Measurements from ENCODE around the gene MYH13. TPM values are rescaled to one million over a fixed set of nuclear protein-coding genes. Genes with fewer than 3 reads are reported as not detected.

The MYH13 gene
- total RNA-seq, 1 experiment from 2014 or later, result not detected

- TF ChIP-seq, protein P1, sequence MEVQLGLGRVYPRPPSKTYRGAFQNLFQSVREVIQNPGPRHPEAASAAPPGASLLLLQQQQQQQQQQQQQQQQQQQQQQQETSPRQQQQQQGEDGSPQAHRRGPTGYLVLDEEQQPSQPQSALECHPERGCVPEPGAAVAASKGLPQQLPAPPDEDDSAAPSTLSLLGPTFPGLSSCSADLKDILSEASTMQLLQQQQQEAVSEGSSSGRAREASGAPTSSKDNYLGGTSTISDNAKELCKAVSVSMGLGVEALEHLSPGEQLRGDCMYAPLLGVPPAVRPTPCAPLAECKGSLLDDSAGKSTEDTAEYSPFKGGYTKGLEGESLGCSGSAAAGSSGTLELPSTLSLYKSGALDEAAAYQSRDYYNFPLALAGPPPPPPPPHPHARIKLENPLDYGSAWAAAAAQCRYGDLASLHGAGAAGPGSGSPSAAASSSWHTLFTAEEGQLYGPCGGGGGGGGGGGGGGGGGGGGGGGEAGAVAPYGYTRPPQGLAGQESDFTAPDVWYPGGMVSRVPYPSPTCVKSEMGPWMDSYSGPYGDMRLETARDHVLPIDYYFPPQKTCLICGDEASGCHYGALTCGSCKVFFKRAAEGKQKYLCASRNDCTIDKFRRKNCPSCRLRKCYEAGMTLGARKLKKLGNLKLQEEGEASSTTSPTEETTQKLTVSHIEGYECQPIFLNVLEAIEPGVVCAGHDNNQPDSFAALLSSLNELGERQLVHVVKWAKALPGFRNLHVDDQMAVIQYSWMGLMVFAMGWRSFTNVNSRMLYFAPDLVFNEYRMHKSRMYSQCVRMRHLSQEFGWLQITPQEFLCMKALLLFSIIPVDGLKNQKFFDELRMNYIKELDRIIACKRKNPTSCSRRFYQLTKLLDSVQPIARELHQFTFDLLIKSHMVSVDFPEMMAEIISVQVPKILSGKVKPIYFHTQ (CRISPR knock-in tag; IDR thresholded peaks at IDR 0.05), result no peak
- TF ChIP-seq HMGA2 (CRISPR knock-in tag; IDR thresholded peaks at IDR 0.05) (no peak), ATF1 (CRISPR knock-in tag; IDR thresholded peaks at IDR 0.05) (no peak), CBFB (CRISPR knock-in tag; IDR thresholded peaks at IDR 0.05; ENCODE audit: low read depth) (no peak), SMAD4 (CRISPR knock-in tag; IDR thresholded peaks at IDR 0.05) (no peak)
- TF ChIP-seq, protein P2, sequence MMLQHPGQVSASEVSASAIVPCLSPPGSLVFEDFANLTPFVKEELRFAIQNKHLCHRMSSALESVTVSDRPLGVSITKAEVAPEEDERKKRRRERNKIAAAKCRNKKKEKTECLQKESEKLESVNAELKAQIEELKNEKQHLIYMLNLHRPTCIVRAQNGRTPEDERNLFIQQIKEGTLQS (CRISPR knock-in tag; conservative IDR thresholded peaks at IDR 0.05), result no peak
Measured at GRCh38 chr17:10262451-10262850, 110.4 kb downstream of the MYH13 start (continued).

GRCh38 chr17:10261098-10261497 lies 111.7 kb downstream of the MYH13 start:
- no peak overlapping the region for H3K4me3 Mint-ChIP-seq
- ChIA-PET POLR2A (no interaction called here), CTCF (no interaction called here)
- no peak for DNase-seq (ENCODE audit: low spot score)
- no peak for ATAC-seq
- H3K4me1 Mint-ChIP-seq, result peaks cover 6% of the 10 kb centered on the region; the same call in 1 of the 2 replicates
- no peaks in the 10 kb centered on the region for H3K36me3 Mint-ChIP-seq
- TF ChIP-seq ESRRA (CRISPR knock-in tag; IDR thresholded peaks at IDR 0.05; ENCODE audit: borderline replicate concordance), result no peak
- TF ChIP-seq FOXK1 (CRISPR knock-in tag; IDR thresholded peaks at IDR 0.05), result no peak
- TF ChIP-seq, protein P3, sequence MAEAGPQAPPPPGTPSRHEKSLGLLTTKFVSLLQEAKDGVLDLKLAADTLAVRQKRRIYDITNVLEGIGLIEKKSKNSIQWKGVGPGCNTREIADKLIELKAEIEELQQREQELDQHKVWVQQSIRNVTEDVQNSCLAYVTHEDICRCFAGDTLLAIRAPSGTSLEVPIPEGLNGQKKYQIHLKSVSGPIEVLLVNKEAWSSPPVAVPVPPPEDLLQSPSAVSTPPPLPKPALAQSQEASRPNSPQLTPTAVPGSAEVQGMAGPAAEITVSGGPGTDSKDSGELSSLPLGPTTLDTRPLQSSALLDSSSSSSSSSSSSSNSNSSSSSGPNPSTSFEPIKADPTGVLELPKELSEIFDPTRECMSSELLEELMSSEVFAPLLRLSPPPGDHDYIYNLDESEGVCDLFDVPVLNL (CRISPR knock-in tag; IDR thresholded peaks at IDR 0.05; ENCODE audit: borderline replicate concordance, low read depth), result no peak
- no peak for TF ChIP-seq TP53 (CRISPR knock-in tag; IDR thresholded peaks at IDR 0.05)
- TF ChIP-seq, protein P4, sequence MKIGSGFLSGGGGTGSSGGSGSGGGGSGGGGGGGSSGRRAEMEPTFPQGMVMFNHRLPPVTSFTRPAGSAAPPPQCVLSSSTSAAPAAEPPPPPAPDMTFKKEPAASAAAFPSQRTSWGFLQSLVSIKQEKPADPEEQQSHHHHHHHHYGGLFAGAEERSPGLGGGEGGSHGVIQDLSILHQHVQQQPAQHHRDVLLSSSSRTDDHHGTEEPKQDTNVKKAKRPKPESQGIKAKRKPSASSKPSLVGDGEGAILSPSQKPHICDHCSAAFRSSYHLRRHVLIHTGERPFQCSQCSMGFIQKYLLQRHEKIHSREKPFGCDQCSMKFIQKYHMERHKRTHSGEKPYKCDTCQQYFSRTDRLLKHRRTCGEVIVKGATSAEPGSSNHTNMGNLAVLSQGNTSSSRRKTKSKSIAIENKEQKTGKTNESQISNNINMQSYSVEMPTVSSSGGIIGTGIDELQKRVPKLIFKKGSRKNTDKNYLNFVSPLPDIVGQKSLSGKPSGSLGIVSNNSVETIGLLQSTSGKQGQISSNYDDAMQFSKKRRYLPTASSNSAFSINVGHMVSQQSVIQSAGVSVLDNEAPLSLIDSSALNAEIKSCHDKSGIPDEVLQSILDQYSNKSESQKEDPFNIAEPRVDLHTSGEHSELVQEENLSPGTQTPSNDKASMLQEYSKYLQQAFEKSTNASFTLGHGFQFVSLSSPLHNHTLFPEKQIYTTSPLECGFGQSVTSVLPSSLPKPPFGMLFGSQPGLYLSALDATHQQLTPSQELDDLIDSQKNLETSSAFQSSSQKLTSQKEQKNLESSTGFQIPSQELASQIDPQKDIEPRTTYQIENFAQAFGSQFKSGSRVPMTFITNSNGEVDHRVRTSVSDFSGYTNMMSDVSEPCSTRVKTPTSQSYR (CRISPR knock-in tag; IDR thresholded peaks at IDR 0.05), result no peak
- TF ChIP-seq, protein P5, sequence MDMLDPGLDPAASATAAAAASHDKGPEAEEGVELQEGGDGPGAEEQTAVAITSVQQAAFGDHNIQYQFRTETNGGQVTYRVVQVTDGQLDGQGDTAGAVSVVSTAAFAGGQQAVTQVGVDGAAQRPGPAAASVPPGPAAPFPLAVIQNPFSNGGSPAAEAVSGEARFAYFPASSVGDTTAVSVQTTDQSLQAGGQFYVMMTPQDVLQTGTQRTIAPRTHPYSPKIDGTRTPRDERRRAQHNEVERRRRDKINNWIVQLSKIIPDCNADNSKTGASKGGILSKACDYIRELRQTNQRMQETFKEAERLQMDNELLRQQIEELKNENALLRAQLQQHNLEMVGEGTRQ (CRISPR knock-in tag; IDR thresholded peaks at IDR 0.05), result no peak
- no peak for TF ChIP-seq OVOL2 (CRISPR knock-in tag; IDR thresholded peaks at IDR 0.05; ENCODE audit: borderline replicate concordance)
- no peak overlapping the region for H3K27ac Mint-ChIP-seq
- H3K9me3 Mint-ChIP-seq, result peaks cover 8% of the 10 kb centered on the region
- no peaks in the 10 kb centered on the region; the same call in 1 of the 2 replicates for H3K27me3 Mint-ChIP-seq (ENCODE audit: low read depth)

DNA sequence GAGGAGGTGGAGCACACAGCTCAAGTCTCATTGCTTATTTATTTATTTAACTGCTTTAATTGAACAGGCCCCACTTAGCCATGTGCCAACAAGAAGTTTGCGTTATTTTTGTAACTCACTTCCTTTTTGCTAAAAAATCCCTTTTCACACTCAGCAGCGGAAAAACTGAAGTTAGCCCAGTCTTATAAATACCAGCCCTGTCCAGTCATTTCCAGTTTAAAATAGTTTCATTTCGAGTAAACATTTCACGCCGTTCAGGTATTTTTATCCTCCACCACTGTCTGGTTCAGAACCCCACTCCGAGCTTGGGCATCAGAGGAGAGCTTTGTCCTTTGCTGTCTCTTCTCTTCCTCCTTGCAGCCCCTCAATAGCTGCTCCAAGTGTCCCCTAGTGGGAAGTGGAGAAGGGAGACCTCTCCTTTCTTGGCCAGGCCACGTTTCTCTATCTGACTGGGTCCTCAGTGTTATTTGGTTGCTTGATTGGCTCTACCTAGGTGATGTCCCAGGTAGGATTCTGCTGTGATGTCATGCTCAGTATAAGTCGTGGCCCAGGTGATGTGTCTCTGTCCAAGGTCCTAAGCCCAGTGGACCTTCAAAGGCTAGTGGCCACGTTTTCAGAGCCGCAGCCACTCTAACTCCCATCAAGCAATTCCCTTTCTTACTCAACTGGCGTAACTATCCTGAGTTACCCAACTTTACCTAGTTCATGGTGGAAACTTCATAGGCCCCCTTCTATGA lies 121.4 kb downstream of the MYH13 start:
- no peaks in the 10 kb centered on the region for H3K27me3 Mint-ChIP-seq (ENCODE audit: low read depth)
- DNase-seq (ENCODE audit: low spot score) (no peak), ATAC-seq (no peak)
- H3K4me3 Mint-ChIP-seq, result no peak overlapping the region
- no peaks in the 10 kb centered on the region for H3K36me3 Mint-ChIP-seq
- CTCF ChIA-PET, result no interaction called here
- peaks cover 11% of the 10 kb centered on the region for H3K9me3 Mint-ChIP-seq
- H3K4me1 Mint-ChIP-seq, result no peaks in the 10 kb centered on the region
- H3K27ac Mint-ChIP-seq, result no peak overlapping the region
- POLR2A ChIA-PET, result no interaction called here
- TF ChIP-seq ZNF671 (CRISPR knock-in tag; IDR thresholded peaks at IDR 0.05) (no peak), SP1 (CRISPR knock-in tag; conservative IDR thresholded peaks at IDR 0.05) (no peak), ELF4 (CRISPR knock-in tag; IDR thresholded peaks at IDR 0.05; ENCODE audit: low read depth) (no peak), ZNF396 (CRISPR knock-in tag; IDR thresholded peaks at IDR 0.05; ENCODE audit: borderline replicate concordance) (no peak), MYBL2 (CRISPR knock-in tag; IDR thresholded peaks at IDR 0.05) (no peak), PRRX2 (CRISPR knock-in tag; IDR thresholded peaks at IDR 0.05) (no peak)
- TF ChIP-seq, protein P2 (CRISPR knock-in tag; conservative IDR thresholded peaks at IDR 0.05), result no peak
- TF ChIP-seq, protein P6, sequence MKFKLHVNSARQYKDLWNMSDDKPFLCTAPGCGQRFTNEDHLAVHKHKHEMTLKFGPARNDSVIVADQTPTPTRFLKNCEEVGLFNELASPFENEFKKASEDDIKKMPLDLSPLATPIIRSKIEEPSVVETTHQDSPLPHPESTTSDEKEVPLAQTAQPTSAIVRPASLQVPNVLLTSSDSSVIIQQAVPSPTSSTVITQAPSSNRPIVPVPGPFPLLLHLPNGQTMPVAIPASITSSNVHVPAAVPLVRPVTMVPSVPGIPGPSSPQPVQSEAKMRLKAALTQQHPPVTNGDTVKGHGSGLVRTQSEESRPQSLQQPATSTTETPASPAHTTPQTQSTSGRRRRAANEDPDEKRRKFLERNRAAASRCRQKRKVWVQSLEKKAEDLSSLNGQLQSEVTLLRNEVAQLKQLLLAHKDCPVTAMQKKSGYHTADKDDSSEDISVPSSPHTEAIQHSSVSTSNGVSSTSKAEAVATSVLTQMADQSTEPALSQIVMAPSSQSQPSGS (CRISPR knock-in tag; IDR thresholded peaks at IDR 0.05; ENCODE audit: borderline replicate concordance, low read depth), result no peak
